ENCODE results near the gene DEK. TPM values are rescaled to one million over a fixed set of nuclear protein-coding genes. Genes with fewer than 3 reads are reported as not detected.
A peak's percentile ranks its signal among the peaks of the same experiment; 100 is the strongest.

DEK gene
- total and polyA plus RNA-seq, 2 of the 13 experiments (the other 11 are each of a cell fraction or from before 2014, with no cell fraction given): 53.2 to 276 TPM

DNA sequence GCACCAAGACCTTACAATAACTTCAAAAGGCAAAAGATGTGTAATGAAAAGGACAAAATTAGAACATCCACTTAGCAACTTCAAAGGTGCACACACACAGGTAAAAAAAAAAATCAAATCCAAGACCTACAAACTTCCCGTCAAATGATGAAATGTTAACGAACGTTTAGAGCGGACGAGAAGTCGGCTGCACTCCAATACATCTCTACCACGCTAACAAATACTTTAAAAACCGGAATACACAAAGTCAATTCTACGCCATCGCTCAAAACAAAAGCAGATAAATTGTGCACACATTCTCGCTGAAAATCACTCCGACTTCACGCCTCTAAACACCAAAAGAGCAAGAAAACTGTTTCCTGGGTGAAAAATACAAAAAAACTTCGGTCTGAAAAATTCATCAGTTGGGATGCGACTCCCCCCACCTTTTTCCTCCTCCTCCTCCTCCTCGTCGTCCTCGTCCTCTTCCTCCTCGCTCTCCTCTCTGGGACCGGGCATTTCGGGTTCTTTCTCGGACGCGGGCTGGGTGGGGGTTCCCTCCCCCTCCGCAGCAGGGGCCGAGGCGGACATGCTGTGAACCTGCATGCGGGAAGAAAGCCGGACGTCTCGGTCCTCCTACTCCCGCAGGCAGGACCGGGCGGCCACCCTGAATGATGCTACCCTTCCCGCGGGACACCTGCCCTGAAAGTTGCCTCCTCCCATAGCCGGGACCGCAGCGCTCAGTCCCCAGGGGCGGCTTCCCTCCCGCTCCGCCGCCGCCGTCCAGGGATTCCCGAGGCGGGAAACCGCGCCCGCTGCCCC, 712 bp downstream of the DEK start (continued):
- TF ChIP-seq ZNF577 (CRISPR knock-in tag; IDR thresholded peaks at IDR 0.05; ENCODE audit: borderline replicate concordance, low read depth) (no peak), ZBTB40 (IDR thresholded peaks at IDR 0.05) (no peak), ZBTB40 (CRISPR knock-in tag; IDR thresholded peaks at IDR 0.05) (no peak), ASH2L (IDR thresholded peaks at IDR 0.05; ENCODE audit: insufficient read length, low read depth, low read length) (peak; percentile 29), ZNF263 (CRISPR knock-in tag; IDR thresholded peaks at IDR 0.05) (peak; percentile 87; the same call in 1 of the 2 replicates), ZNF274 (CRISPR knock-in tag; IDR thresholded peaks at IDR 0.05) (peak; percentile 50; the same call in 1 of the 2 replicates), ZBTB8A (CRISPR knock-in tag; IDR thresholded peaks at IDR 0.05; ENCODE audit: borderline replicate concordance, low read depth) (0 out of 2 replicates have a peak, but pooled peaks have one; percentile 30), ZNF781 (CRISPR knock-in tag; IDR thresholded peaks at IDR 0.05; ENCODE audit: borderline replicate concordance, not compliant biosample characterization) (peak; percentile 28), IRF2 (CRISPR knock-in tag; IDR thresholded peaks at IDR 0.05) (0 out of 2 replicates have a peak, but pooled peaks have one; percentile 20), ZNF737 (CRISPR knock-in tag; IDR thresholded peaks at IDR 0.05; ENCODE audit: borderline replicate concordance) (no peak), DRAP1 (CRISPR knock-in tag; IDR thresholded peaks at IDR 0.05) (0 out of 2 replicates have a peak, but pooled peaks have one; percentile 15), ZNF546 (CRISPR knock-in tag; conservative IDR thresholded peaks at IDR 0.05) (peak; percentile 69; the same call in 1 of the 2 replicates), ZNF768 (CRISPR knock-in tag; IDR thresholded peaks at IDR 0.05) (peak; percentile 52), KLF6 (CRISPR knock-in tag; IDR thresholded peaks at IDR 0.05) (peak; percentile 47; the same call in 1 of the 2 replicates)
- TF ChIP-seq, protein P1, sequence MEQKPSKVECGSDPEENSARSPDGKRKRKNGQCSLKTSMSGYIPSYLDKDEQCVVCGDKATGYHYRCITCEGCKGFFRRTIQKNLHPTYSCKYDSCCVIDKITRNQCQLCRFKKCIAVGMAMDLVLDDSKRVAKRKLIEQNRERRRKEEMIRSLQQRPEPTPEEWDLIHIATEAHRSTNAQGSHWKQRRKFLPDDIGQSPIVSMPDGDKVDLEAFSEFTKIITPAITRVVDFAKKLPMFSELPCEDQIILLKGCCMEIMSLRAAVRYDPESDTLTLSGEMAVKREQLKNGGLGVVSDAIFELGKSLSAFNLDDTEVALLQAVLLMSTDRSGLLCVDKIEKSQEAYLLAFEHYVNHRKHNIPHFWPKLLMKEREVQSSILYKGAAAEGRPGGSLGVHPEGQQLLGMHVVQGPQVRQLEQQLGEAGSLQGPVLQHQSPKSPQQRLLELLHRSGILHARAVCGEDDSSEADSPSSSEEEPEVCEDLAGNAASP (CRISPR knock-in tag; IDR thresholded peaks at IDR 0.05; ENCODE audit: borderline replicate concordance): no peak
- TF ChIP-seq, protein P2, sequence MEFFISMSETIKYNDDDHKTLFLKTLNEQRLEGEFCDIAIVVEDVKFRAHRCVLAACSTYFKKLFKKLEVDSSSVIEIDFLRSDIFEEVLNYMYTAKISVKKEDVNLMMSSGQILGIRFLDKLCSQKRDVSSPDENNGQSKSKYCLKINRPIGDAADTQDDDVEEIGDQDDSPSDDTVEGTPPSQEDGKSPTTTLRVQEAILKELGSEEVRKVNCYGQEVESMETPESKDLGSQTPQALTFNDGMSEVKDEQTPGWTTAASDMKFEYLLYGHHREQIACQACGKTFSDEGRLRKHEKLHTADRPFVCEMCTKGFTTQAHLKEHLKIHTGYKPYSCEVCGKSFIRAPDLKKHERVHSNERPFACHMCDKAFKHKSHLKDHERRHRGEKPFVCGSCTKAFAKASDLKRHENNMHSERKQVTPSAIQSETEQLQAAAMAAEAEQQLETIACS (CRISPR knock-in tag; IDR thresholded peaks at IDR 0.05): peak; percentile 75
